Ramos (cell line): ENCODE results near the gene WDR81.
"Not testable (repeated sequence)": the region's sequence is repeated elsewhere in the genome, so short reads cannot be mapped to it uniquely, and the experiment has no call there.

Experiments used
- in situ Hi-C: fragments of 300-500 bp; cut with MboI; formaldehyde crosslinking; loops from one replicate; pipeline ENCODE4 v1.14.3; 2022; ENCODE audit warnings: low sequenced_read_pairs; ENCODE audit not compliant: unreplicated experiment

WDR81 gene

DNA sequence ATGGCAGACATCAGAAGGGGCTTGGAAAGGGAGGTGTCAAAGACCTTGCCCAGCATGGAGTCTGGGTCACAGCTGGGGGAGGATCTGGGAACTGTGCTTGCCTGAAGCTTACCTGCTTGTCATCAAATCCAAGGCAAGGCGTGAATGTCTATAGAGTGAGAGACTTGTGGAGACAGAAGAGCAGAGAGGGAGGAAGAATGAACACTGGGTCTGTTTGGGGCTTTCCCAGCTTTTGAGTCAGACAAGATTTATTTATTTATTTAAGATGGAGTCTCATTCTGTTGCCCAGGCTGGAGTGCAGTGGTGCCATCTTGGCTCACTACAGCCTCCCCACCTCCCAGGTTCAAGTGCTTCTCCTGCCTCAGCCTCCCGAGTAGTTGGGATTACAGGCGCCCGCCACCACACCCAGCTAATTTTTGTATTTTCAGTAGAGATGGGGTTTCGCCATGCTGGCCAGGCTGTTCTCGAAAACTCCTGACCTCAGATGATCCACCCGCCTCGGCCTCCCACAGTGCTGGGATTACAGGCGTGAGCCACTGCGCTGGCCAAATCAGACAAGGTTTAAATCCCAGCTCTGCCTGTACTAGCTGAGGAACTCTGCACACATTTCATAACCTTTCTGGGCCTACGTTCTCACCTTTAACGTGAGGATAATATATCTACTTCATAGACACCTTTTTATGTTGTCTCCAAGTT is 48.6 kb downstream of the WDR81 start:
- in situ Hi-C loops: not testable (repeated sequence)

DNA sequence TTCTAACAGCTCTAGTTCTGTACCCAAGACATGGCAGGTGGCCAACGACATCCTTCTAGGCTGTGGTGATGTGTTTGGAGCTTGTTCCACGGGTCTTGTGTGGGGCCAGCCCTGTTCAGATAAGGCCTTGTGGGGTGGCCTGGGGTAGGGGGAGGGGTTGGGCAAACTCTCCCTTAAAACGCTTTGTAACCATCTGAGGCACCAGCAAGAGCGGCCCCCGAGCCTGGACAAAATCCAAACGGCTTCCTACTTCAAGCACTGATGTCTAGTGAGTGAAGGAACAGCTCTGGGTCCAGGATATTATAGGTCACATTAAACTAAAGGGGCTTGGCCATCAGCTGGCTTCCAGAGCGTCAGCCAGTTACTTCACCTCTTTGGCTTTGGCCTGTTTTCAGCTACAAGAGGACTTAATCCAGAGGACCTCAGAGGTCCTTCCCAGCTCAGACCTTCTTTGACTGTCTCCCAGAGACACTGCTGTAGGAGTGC is 49.2 kb downstream of the WDR81 start:
- in situ Hi-C loops: no loop called here

GRCh38 chr17:1774390-1775176 is 50.1 kb downstream of the WDR81 start:
- in situ Hi-C loops: no loop called here

DNA sequence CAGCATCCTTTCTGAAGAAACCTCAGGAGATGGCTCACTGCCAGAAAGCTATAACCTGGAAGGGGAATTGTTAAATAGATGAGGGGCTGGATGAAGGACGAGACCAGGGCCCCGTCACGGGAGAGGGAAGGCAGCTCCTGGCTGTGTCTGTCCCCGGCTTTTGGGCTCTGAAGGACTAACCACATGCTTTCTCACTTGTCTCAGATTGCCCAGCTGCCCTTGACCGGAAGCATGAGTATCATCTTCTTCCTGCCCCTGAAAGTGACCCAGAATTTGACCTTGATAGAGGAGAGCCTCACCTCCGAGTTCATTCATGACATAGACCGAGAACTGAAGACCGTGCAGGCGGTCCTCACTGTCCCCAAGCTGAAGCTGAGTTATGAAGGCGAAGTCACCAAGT is 51.8 kb downstream of the WDR81 start:
- in situ Hi-C loops: no loop called here

GRCh38 chr17:1776857-1777256 is 52.4 kb downstream of the WDR81 start:
- in situ Hi-C loops: no loop called here

DNA sequence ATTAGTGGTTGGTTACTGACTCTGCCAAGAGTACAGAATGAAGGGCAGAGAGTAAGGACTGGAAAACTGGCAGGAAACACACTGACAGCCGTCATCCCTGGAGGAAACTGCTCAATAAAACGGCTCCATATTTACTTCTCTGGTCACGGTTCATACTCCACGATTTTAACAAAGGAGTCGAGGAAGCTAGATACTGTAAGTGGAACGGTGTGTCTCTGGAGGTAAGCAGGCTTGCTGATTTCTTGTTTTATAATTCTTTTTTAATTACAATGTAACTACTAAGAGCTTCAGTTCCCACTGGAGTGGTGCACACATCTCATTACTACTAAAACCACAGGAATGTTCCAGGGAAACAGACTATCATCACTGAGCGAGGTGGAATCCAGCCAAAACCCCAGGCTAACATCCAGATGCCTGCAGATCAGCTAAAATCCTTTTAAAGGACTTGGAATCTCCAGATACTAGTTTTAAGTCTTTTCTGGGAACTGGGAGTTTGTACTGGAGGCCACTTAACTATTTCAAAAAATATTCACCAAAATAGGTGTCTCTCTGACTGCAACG is 55.1 kb downstream of the WDR81 start:
- in situ Hi-C loops: no loop called here

DNA sequence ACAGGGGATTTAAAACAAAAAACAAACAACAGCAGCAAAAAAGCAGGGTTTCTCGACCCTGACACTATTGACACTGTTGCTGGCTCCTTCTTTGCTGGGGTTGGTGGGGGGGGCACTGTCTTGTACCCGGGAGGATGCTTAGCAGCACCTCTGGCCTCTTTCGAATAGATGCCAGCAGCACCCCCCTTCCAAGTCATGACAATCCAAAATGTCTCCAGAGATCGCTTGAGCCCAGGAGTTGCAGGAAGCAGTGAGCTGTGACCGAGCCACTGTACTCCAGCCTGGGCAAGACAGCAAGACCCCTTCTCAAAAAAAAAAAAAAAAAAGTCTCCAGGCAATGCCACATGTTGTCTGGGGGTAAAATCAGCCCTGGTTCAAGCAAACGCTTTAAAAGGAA is 57.7 kb downstream of the WDR81 start:
- in situ Hi-C loops: no loop called here

- in situ Hi-C loops: no loop called here
Observed at GRCh38 chr17:1783271-1783670, 58.8 kb downstream of the WDR81 start.

DNA sequence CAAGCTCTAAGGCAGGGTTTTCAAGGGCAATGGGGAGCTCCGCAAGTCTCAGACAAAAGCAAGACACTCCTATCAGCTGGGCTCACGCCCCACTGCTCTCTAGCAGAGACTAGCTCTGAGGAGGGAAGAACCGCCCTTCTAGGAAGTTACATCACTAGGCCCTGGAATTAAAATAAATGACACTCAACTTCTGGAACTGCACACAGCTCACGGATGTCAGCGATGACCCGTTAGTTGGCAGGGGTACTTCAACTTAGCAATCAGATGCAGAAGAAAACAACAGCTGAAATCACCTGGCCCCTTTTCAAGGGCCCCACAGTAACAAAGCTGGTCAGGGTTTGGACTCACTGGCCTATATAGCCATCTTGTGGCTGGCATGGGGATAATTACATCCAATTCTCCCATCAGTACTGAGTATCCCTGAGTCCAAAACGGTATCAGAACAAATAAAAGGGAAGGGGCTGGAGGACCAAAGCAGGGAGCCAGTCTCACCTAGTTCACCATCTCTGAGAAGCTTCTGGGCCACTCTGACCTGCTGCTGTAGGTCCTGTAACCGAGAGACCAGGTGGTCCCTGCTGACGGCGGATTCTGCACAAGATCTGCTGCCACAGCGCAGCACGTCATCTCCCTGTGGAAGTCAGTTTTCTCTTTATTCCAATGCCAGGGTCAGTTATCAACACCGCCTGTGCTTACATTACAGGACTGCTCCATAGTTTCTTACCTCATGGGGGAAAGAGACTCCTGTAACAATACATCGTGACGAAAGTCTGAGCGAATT is 59.5 kb downstream of the WDR81 start:
- in situ Hi-C loops: no loop called here

- in situ Hi-C loops: no loop called here
Observed at GRCh38 chr17:1785930-1786329, 61.4 kb downstream of the WDR81 start.

GRCh38 chr17:1786708-1787107 is 62.2 kb downstream of the WDR81 start:
- in situ Hi-C loops: no loop called here

DNA sequence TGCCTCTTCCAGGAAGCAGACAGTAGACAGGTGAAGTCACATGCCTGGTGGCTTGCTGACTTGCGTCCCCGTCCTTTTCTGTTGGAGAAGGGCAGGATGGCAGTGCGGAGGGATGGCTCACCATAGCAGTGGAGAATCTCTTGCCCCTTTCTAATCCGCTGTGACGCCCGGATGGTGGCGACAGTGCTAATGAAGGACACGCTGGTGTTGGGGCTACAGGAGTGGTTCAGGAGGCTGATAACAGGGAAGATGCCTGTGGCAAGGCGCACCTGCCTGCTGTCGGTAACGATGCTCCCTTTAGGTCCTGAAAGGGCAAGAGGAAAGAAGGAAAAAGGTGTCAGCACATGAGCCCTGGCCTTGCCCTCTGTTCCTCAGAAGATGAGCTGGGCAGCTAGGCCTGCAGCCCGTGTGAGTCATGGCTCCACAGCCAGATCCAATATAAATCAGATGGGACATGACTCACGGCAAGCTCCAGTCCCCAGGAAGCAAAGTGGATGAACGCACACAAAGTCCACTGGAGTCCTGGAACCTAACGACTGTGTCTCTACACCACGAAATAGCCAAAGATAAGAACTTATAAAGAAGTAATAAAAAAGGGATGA is 62.9 kb downstream of the WDR81 start:
- in situ Hi-C loops: no loop called here
